DMS79 (cell line): ENCODE results near the gene CNGB1.
"Not testable (repeated sequence)": the region's sequence is repeated elsewhere in the genome, so short reads cannot be mapped to it uniquely, and the experiment has no call there.

Experiments
- DNase-seq: peaks from one replicate; lab custom pipeline; 2025; lab: John Stamatoyannopoulos, UW

CNGB1 gene

GRCh38 chr16:57997176-57997527 is 26.2 kb upstream of the CNGB1 start:
- DNase-seq = no peak

- DNase-seq = no peak
Observed at GRCh38 chr16:57996406-57997175, 25.7 kb upstream of the CNGB1 start.

GRCh38 chr16:57995721-57996405 is 24.9 kb upstream of the CNGB1 start:
- DNase-seq = no peak

- DNase-seq = no peak
Observed at GRCh38 chr16:57994778-57995177, 23.9 kb upstream of the CNGB1 start.

- no peak for DNase-seq
Observed at GRCh38 chr16:57994361-57994760, 23.4 kb upstream of the CNGB1 start.

- DNase-seq = no peak
Observed at GRCh38 chr16:57993897-57994296, 23.0 kb upstream of the CNGB1 start.

- DNase-seq = peak; percentile 81
Observed at GRCh38 chr16:57993438-57993837, 22.5 kb upstream of the CNGB1 start.

GRCh38 chr16:57992084-57992483 is 21.2 kb upstream of the CNGB1 start:
- no peak for DNase-seq

GRCh38 chr16:57991551-57992059 is 20.7 kb upstream of the CNGB1 start:
- DNase-seq = no peak

GRCh38 chr16:57988929-57989328 is 18.0 kb upstream of the CNGB1 start:
- peak; percentile 67 for DNase-seq

GRCh38 chr16:57987441-57988177 is 16.7 kb upstream of the CNGB1 start:
- no peak for DNase-seq

- no peak for DNase-seq
Observed at GRCh38 chr16:57986196-57986595, 15.3 kb upstream of the CNGB1 start.

- DNase-seq = no peak
Observed at GRCh38 chr16:57985204-57986181, 14.6 kb upstream of the CNGB1 start.

GRCh38 chr16:57984443-57985203 is 13.7 kb upstream of the CNGB1 start:
- DNase-seq = no peak

- DNase-seq = no peak
Observed at GRCh38 chr16:57982385-57982784, 11.5 kb upstream of the CNGB1 start.

GRCh38 chr16:57981636-57982035 is 10.7 kb upstream of the CNGB1 start:
- no peak for DNase-seq

GRCh38 chr16:57979006-57979585 is 8.2 kb upstream of the CNGB1 start:
- no peak for DNase-seq

- DNase-seq = not testable (repeated sequence)
Observed at GRCh38 chr16:57978070-57978465, 7.1 kb upstream of the CNGB1 start.

- DNase-seq = no peak
Observed at GRCh38 chr16:57977418-57978069, 6.6 kb upstream of the CNGB1 start.

GRCh38 chr16:57976331-57976796 is 5.4 kb upstream of the CNGB1 start:
- no peak for DNase-seq
